Activated CD8-positive, alpha-beta memory T cell treated with anti-CD3 and anti-CD28 coated beads, Interleukin-2, amount 50 U/mL, for 1 hour (primary cell): ENCODE results near the gene BOLA3.
"Not testable (repeated sequence)": the region's sequence is repeated elsewhere in the genome, so short reads cannot be mapped to it uniquely, and the experiment has no call there.

Source experiments
- DNase-seq: peaks from one replicate; pipeline ENCODE4 v3.0.0-alpha.2; 2020; ENCODE audit errors: extremely low read depth

Gene BOLA3

GRCh38 chr2:74102516-74102915 is 45.2 kb downstream of the BOLA3 start:
- no peak for DNase-seq

DNA sequence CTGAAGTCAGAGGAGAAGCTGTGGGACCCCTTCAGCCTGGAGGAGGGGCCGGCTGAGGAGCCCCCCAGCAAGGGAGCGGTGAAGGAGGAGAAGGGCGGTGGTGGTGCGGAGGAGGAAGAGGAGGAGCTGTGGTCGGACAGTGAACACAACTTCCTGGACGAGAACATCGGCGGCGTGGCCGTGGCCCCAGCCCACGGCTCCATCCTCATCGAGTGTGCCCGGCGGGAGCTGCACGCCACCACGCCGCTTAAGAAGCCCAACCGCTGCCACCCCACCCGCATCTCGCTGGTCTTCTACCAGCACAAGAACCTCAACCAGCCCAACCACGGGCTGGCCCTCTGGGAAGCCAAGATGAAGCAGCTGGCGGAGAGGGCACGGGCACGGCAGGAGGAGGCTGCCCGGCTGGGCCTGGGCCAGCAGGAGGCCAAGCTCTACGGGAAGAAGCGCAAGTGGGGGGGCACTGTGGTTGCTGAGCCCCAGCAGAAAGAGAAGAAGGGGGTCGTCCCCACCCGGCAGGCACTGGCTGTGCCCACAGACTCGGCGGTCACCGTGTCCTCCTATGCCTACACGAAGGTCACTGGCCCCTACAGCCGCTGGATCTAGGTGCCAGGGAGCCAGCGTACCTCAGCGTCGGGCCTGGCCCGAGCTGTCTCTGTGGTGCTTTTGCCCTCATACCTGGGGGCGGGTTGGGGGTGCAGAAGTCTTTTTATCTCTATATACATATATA is 46.0 kb downstream of the BOLA3 start:
- no peak for DNase-seq

- no peak for DNase-seq
Measured at GRCh38 chr2:74100254-74101216, 47.2 kb downstream of the BOLA3 start.

DNA sequence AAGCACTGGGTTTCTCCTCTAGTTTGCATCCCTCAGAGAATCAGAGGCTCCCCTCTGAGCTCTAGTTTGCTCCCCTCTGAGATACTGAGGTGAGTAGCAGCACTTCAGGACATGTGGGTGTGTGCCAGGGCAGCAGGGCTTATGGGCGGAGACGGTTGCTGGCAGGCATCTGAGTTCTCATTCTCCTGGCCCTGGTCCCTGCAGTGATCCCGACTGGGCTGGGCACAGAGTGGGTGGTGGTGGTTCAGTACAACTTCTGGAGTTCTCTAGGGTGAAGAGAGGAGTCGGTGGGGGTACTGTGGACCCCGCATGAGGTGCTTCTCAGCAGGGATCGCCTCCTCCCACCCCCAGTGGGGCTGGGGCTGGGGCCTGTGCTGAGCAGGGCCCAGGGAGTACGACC is 47.9 kb downstream of the BOLA3 start:
- DNase-seq, result no peak

- DNase-seq, result no peak
Measured at GRCh38 chr2:74099271-74099670, 48.4 kb downstream of the BOLA3 start.

DNA sequence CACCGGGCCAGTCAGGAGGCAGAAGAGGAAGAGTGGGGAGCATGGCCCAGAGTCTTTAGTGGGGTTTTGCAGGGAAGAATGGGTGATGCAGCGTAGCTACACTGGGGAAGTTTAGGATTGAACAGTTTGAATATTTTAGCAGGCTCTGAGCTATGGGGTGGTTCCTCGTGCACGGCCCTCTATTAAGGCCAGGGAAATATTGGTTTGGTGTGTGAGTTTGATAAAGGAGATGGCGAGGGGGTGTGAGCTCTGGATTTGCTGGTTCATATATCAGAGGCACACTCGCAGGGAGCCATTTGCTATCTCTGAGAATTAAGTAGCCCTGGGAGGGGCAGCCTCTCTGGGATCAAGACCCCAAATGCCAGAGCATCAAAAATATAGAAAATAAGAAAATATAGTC is 50.1 kb downstream of the BOLA3 start:
- DNase-seq, result no peak

DNA sequence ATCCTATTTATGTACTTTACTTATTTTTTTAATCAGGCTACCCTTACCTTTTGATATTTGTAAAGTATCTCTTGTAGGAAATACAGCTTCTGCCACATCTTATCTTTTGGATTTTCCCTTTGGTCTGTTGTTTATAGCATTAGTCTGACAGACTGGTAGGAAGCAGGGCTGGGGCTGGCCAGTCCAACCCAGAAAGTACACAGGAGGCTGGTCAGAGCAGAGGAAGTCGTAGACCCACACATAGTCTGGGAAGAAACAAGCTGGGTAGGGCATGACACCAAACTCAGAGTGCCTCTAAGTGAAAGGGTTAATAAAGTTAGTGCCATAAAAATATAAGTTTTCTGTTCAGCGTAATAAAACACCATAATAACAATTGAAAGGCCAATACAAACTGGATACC is 51.7 kb downstream of the BOLA3 start:
- DNase-seq, result no peak

- DNase-seq, result no peak
Measured at GRCh38 chr2:74095632-74096031, 52.1 kb downstream of the BOLA3 start.

GRCh38 chr2:74094291-74094690 is 53.4 kb downstream of the BOLA3 start:
- no peak for DNase-seq

DNA sequence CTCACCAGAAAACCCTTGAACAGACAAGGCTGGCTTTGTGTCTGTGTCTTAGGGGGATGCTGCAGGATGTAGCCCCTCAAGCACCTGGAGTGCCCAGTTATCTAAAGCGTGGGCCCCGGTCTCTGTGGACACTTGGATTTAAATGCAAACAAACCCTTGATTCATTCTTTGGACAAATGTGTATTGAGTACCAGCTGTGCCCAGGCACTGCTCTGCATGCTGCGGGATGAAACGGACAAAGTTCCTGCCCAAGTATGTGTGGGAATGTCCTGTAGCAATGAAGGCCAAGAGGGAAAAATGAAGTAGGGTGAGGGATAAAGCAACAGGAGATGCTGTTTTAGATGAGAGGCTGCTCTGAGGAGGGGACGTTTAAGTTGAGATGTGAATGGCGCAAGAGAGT is 53.9 kb downstream of the BOLA3 start:
- no peak for DNase-seq

DNA sequence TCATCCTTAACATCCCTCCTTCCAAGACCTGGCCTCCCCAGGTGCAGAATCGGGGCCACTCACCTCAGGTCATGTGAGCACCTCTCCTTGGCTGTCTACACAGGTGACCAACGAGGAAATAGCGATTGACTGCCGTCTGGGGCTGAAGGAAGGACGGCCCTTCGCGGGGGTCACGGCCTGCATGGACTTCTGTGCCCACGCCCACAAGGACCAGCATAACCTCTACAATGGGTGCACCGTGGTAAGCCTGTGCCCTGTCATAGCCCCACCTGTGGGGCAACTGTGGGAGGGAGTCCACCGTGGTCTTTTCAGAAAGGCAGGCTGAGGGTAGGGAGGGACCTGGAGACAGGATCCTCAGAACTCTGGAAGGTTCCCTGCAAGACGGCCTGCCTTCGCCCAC is 54.3 kb downstream of the BOLA3 start:
- DNase-seq, result no peak

GRCh38 chr2:74092275-74092674 is 55.4 kb downstream of the BOLA3 start:
- no peak for DNase-seq

DNA sequence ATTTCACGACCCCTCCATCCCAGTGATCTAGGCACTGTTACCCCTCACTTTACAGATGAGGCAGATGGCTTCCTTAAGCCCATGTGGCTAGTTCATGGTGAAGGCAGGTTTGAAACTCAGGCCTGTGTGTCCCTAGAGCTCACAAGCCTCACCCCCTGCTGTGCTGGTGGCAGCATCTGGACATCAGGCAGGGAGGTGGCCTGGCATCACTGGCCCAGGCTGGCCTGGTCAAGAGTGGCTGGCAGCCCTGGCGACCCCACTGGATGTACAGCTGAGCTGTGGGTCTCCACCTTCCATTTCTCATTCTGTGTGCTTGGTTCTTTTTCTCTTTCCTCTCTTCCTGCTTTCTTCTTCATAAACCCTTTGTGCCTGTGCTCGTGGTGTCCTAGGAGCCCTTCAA is 56.3 kb downstream of the BOLA3 start:
- DNase-seq, result no peak

DNA sequence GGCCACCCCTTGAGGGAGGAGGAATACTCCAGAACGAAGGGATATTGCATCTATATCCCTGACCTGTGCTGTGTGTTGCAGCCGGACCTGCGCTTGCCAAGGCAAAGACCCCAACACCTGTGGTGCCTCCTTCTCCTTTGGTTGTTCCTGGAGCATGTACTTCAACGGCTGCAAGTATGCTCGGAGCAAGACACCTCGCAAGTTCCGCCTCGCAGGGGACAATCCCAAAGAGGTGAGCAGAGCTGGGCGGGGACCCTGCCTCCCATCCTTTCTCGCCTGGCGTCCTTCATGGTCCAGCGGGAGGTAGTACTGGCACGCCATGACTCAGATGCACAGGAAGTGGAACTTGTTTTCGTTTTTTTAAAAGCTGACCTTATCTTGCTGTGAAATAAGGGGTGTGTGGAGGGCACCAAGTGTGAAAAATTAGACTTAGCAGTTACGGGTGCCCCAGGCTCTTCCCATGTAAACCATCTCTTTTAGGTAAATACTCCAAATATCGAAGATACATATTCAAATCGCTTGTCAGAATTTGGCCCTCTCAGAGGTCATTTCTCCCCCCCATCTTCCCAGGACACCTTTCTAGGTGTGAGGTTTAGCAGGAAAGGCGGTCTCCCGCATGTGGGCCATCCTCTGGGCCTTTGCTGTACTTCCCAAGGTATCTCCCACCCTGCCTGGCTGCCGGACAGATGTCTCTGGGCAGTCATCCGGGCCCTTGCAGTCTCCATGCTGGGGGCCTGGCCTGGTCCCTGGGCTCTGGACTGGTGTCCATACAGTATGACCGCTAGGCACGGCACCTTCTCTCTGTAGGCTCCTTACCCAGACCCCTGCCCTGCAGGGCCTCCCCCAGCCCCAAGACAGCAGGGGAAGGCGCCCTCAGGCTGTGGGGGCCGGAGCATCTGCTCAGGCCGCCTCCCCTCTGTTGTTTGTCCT is 57.6 kb downstream of the BOLA3 start:
- no peak for DNase-seq

- not testable (repeated sequence) for DNase-seq
Measured at GRCh38 chr2:74088676-74089075, 59.0 kb downstream of the BOLA3 start.

GRCh38 chr2:74087696-74088095 is 60.0 kb downstream of the BOLA3 start:
- DNase-seq, result no peak

- no peak for DNase-seq
Measured at GRCh38 chr2:74086021-74086420, 61.7 kb downstream of the BOLA3 start.
